H1 (cell line): Measurements from ENCODE around the gene CDKN3. TPM values are rescaled to one million over a fixed set of nuclear protein-coding genes. Genes with fewer than 3 reads are reported as not detected.

Experiments used
- JUN ChIP-seq: IDR thresholded peaks from 2 replicates; pipeline ENCODE4 v1.6.1; 2011; ENCODE audit warnings: low read depth, mild to moderate bottlenecking, improper control_type of control experiment, low read length
- polyA plus RNA-seq, 7 experiments: library from polyadenylated mRNA; depleted of rRNA in 3 of 7; stranded (reverse) in 5 of 7; unstranded in 2 of 7; fragments of >200 nt in 5 of 7; fragments of 200-250 nt in 2 of 7; gene quantifications; 1 replicate in 5 of 7; 2 replicates in 1 of 7; 4 replicates in 1 of 7; pipeline versions ENCODE4 v1.2.1 to v1.2.3, GENCODE V29; 2011 to 2013; ENCODE audit warnings: missing spikeins in 2 of 7, mixed read lengths in 2 of 7
- total RNA-seq: library from RNA; stranded (reverse); fragmentation: NEBNext Ultra II Directional; extraction: Animal tissue kit (Norgen Biotek cat#: 25700); gene quantifications from 2 replicates; pipeline ENCODE4 v1.2.1, GENCODE V29; 2021

The CDKN3 gene
- total and polyA plus RNA-seq, 2 of the 8 experiments (the other 6 are each of a cell fraction or from before 2014, with no cell fraction given): 43.5 to 48.3 TPM

DNA sequence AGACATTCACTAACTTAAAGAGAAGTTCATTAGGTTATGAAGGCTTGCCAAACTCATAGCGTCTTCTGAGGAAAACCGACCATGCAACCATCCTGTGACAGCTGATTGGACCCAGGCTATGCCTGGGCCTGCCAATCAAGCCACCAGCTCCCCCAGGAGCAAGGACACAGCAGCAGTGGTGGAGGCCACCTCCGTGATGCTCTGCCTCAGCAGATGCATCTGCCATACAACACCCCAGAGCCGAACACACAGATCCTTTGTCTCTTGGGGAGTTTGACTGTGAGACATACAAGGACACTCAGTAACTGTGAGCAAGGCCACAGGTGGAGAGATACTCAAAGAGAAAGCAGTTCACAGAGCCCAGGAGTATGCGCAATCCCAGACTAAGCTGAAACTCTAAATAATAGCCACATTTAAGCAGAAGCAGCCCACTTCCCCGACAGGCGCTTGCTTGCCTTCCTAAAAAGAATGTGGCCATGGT is 54.4 kb downstream of the CDKN3 start (continued):
- no peak for TF ChIP-seq JUN
